HG02938 (cell line): ENCODE measurements around the gene PPME1.

Experiments
- ATAC-seq: cut with Tn5 transposase; IDR thresholded peaks from one replicate; pipeline ENCODE4 v1.9.1; 2021; ENCODE audit warnings: mild to moderate bottlenecking, moderate library complexity; ENCODE audit not compliant: unreplicated experiment

PPME1 gene

GRCh38 chr11:74157169-74157568 lies 13.9 kb upstream of the PPME1 start:
- no peak for ATAC-seq

GRCh38 chr11:74159642-74160041 lies 11.4 kb upstream of the PPME1 start:
- no peak for ATAC-seq

GRCh38 chr11:74162681-74163467 lies 8.2 kb upstream of the PPME1 start:
- no peak for ATAC-seq

DNA sequence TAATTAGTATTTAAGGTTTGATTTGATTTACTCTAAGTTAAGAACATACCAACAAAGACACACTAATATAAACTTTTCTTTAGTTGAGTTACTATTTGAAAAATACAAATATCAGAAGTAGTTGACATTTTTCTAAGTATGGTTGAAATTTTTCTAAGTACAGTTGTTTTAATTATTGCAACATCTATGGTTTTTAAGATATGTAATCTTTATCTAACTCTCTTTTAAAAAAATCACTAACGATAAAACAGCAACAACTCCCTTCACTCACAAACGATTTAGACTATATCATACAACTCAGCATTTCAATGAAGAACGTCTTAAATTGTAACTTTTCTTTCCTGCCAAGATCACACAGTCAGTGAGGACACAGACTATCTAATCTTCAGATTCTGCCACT lies 2.3 kb upstream of the PPME1 start:
- ATAC-seq, result no peak

- ATAC-seq, result no peak
Observed at GRCh38 chr11:74169738-74170458, 1.2 kb upstream of the PPME1 start.

DNA sequence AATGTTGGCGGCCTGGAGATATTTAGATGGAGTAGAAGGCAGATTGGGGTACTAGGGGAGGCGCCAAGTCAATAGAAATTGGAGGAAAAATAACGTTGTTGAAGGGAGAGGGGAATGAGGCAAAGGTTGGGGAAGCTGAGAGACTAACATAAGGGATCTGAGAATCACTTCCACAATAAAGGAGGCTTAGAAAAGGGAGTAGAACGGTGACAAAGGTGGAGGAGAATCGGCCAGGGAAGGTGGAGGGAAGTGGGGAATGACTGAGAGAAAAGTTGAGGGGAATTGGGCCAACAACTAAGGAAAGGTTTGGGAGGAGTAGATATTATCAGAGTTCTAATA lies 510 bp downstream of the PPME1 start:
- ATAC-seq, result no peak

DNA sequence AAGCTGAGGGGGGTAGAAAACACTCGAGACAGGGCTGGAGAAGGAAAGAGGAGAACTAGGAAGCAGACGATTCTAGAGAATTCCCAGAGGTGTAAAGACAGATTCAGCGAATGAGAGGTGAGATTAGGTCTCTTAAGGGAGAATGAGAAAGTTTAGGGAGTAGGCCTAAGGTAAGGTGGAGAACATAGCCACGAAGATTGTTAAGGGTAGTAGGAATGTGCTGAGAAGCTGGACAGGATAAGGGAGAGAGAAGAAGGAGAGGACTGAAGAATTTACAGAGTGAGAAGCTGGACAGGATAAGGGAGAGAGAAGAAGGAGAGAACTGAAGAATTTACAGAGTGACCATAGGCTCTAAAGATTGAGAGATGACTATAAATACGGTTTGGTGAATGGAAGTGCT lies 908 bp downstream of the PPME1 start:
- no peak for ATAC-seq

GRCh38 chr11:74175920-74176319 lies 4.8 kb downstream of the PPME1 start:
- no peak for ATAC-seq

GRCh38 chr11:74179234-74180052 lies 8.4 kb downstream of the PPME1 start:
- ATAC-seq, result no peak

- no peak for ATAC-seq
Observed at GRCh38 chr11:74182635-74183034, 11.5 kb downstream of the PPME1 start.

DNA sequence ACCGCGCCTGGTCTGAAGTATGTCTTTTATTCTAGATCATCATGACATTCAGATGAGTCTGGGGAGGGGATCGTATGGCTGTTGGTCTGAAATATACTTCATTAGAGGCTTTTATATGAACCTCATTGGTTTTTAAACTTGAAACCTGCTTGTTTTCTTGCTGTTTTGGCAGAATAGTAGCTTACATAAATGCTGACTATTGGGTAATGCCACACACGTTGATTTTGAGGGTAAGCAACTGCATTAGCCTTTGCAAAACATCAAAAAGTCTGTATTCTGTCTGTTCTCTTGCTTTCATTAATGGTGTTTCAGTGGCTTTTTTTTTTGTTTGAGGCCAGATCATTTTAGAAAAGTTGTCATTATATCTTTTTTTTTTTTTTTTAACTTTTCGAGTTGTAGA lies 14.2 kb downstream of the PPME1 start:
- no peak for ATAC-seq

- no peak for ATAC-seq
Observed at GRCh38 chr11:74185695-74186094, 14.6 kb downstream of the PPME1 start.

GRCh38 chr11:74195828-74196227 lies 24.7 kb downstream of the PPME1 start:
- no peak for ATAC-seq

DNA sequence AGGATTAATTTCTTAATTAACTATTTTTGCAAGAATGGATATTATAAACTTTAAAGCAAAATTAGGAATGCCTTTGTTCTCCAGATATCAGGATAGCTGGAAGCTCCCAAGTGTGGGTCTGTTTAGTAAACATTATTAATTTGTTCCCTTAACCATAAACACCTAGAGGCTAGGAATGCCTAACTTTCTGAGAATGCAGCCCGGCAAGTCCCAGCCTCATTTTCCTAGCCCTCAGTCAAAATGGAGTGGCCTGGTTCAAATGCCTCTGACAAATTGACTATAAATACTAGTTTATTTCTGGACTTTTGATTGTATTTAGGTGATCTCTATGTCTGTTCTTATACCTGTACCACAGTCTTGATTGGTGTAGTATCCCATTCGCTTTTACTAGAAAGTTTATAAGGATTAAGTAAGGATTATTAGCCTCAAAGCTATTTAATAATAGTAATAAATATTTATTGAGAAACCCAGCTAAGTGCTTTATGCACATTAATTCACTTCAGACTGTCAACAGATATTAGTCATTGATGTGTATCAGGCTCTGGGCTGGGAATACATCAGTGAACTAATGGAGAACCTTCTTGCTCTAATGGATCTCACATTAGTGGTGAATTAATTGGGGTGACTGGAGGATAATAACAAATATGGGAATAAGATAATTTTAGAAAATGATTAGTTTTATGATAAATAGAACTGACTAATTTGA lies 25.8 kb downstream of the PPME1 start:
- ATAC-seq, result no peak

- ATAC-seq, result no peak
Observed at GRCh38 chr11:74203966-74204365, 32.9 kb downstream of the PPME1 start.

- no peak for ATAC-seq
Observed at GRCh38 chr11:74204701-74205100, 33.6 kb downstream of the PPME1 start.

- no peak for ATAC-seq
Observed at GRCh38 chr11:74205181-74205580, 34.1 kb downstream of the PPME1 start.

- no peak for ATAC-seq
Observed at GRCh38 chr11:74206746-74207145, 35.7 kb downstream of the PPME1 start.

- ATAC-seq, result no peak
Observed at GRCh38 chr11:74208507-74208906, 37.4 kb downstream of the PPME1 start.

DNA sequence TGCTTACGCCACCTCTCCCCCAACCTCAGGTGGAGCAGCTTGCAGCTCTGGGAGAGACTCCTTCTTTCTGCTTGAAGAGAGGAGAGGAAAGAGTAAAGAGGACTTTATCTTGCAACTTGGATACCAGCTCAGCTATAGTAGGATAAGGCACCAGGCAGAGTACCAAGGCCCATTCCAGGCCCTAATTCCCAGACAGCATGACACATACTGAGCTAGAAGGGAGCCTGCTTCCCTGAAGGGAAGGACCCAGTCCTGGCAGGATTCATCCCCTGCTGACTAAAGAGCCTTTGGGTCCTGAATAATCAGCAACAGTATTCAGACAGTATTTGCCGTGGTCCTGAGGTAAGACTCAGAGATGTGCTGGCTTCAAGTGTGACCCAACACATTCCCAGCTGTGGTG lies 41.4 kb downstream of the PPME1 start:
- ATAC-seq, result no peak

GRCh38 chr11:74220376-74220775 lies 49.3 kb downstream of the PPME1 start:
- ATAC-seq, result no peak
